Fibroblast of the aortic adventitia (primary cell): ENCODE measurements around the gene SEMA6B. TPM values are rescaled to one million over a fixed set of nuclear protein-coding genes. Genes with fewer than 3 reads are reported as not detected.

Experiments used
- DNase-seq: peaks from one replicate; pipeline ENCODE4 v3.0.0-alpha.2; 2010; ENCODE audit warnings: low read depth
- H3K4me3 ChIP-seq: 2 replicates; pipeline ENCODE4 v1.5.1; 2011; ENCODE audit warnings: low read depth, mild to moderate bottlenecking, control low read depth, low read length, moderate library complexity
- CTCF ChIP-seq: IDR thresholded peaks from 2 replicates; pipeline ENCODE4 v1.5.1; 2011; ENCODE audit warnings: mild to moderate bottlenecking, low read length, control low read depth, inconsistent platforms; ENCODE audit not compliant: insufficient read depth
- total RNA-seq: library from RNA; depleted of rRNA; stranded (reverse); fragments of >200 nt; gene quantifications from 2 replicates; pipeline ENCODE4 v1.2.3, GENCODE V29; 2012; ENCODE audit warnings: low replicate concordance

SEMA6B gene
- total RNA-seq, 1 donor = 0.72 TPM

- no peak for DNase-seq
- TF ChIP-seq CTCF = no peak
- H3K4me3 ChIP-seq = no peak overlapping the region
These were observed 34.7 kb upstream of the SEMA6B start for GRCh38 chr19:4594201-4594600.

- DNase-seq = peak; percentile 50
- H3K4me3 ChIP-seq = no peak overlapping the region
- TF ChIP-seq CTCF = no peak
These were observed 33.9 kb upstream of the SEMA6B start for GRCh38 chr19:4593409-4593851.

DNA sequence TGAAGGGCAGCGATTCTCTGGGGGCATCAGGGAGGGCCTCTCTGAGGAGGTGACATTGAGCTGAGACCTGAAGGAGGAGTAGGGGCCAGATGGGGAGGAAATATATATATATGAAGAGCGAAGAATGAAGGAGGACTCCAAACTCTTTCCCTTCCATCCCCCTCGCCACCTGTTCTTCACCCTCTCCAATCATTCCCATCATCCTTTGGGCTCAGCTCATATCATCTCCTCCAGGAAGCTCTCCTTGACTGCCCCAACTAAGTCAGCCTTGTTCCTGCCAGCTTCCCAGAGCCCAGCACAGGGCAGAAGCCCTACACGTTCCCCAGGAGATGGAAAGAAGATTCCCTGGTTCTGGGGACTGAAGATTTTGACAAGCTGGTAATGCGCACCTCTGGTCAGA lies 33.0 kb upstream of the SEMA6B start:
- H3K4me3 ChIP-seq = no peak overlapping the region
- TF ChIP-seq CTCF = no peak
- no peak for DNase-seq

DNA sequence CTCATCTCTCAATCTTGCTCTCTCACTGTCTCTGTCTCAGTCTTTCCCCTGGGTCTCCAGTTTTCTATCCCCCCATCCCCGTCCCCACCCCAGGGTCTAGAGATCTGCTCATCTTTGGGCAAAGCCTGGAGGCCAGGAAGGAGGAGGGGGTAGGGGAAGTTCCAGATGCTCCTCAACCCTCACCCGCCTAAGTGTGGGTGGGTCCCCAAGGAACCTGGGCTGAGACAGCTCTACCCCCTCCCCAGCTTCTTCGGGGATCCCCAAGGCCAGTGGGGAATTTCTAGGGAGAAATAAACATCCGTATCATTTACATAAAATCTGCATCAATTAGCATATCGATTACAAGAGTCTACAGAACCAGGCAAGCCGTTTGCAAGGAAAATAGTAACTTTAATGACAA lies 31.8 kb upstream of the SEMA6B start:
- no peak overlapping the region for H3K4me3 ChIP-seq
- no peak for DNase-seq
- TF ChIP-seq CTCF = no peak

- no peak for DNase-seq
- H3K4me3 ChIP-seq = no peak overlapping the region
- TF ChIP-seq CTCF = no peak
These were observed 31.1 kb upstream of the SEMA6B start for GRCh38 chr19:4590559-4590958.

GRCh38 chr19:4589579-4590410 lies 30.3 kb upstream of the SEMA6B start:
- peak; percentile 49 for TF ChIP-seq CTCF
- no peak overlapping the region for H3K4me3 ChIP-seq
- DNase-seq = no peak
